Caco-2 (cell line): ENCODE data around the gene SERTM1. TPM values are rescaled to one million over a fixed set of nuclear protein-coding genes. Genes with fewer than 3 reads are reported as not detected.

Experiments
- BruUV-seq: library from RNA; stranded (reverse); fragments of 400-500 nt; replicated peaks from 2 replicates; lab custom pipeline; 2021; lab: Mats Ljungman, UMichigan
- CTCF ChIA-PET: fragments of 300-600 bp; sonication (Branson Sonifier 250); formaldehyde crosslinking; loops from one replicate; lab custom pipeline; 2022; ENCODE audit warnings: antibody characterized with exemption; lab: Charles Lee
- POLR2A ChIA-PET: fragments of 300-600 bp; sonication (Branson Sonifier 250); formaldehyde crosslinking; loops from one replicate; lab custom pipeline; 2022; ENCODE audit warnings: antibody characterized with exemption; lab: Charles Lee
- DNase-seq, 2 experiments: peaks; one replicate each; pipeline versions ENCODE4 v3.0.0 to v3.0.0-alpha.2; 2020 to 2022
- H3K27me3 ChIP-seq: replicated peaks from 2 replicates; pipeline ENCODE4 v1.6.0; 2011; ENCODE audit warnings: low read length; ENCODE audit not compliant: control insufficient read depth, insufficient read depth
- H3K36me3 ChIP-seq: 2 replicates; pipeline ENCODE4 v1.5.1; 2011; ENCODE audit warnings: low read length; ENCODE audit not compliant: control insufficient read depth, insufficient read depth
- H3K4me1 ChIP-seq: fragments of 250-450 bp; sonication (Bioruptor Pico); 2 replicates; pipeline ENCODE4 v1.5.1; 2020; ENCODE audit warnings: mild to moderate bottlenecking
- H3K4me3 ChIP-seq: 2 replicates; pipeline ENCODE4 v1.5.1; 2011; ENCODE audit warnings: low read depth, mild to moderate bottlenecking, control low read depth, low read length
- H3K9me3 ChIP-seq: fragments of 250-450 bp; sonication (Bioruptor Pico); 2 replicates; pipeline ENCODE4 v1.5.1; 2020; ENCODE audit warnings: mild to moderate bottlenecking, moderate library complexity
- H3K27ac Mint-ChIP-seq: one replicate; pipeline ENCODE4 v1.8.0; 2022; ENCODE audit warnings: mixed read lengths; ENCODE audit not compliant: unreplicated experiment
- H3K27me3 Mint-ChIP-seq: one replicate; pipeline ENCODE4 v1.8.0; 2022; ENCODE audit warnings: mixed read lengths; ENCODE audit not compliant: insufficient read depth, unreplicated experiment
- H3K36me3 Mint-ChIP-seq: one replicate; pipeline ENCODE4 v1.8.0; 2022; ENCODE audit warnings: mild to moderate bottlenecking, mixed read lengths; ENCODE audit not compliant: insufficient read depth, unreplicated experiment
- H3K4me1 Mint-ChIP-seq: one replicate; pipeline ENCODE4 v1.8.0; 2022; ENCODE audit warnings: low read depth, mixed read lengths; ENCODE audit not compliant: unreplicated experiment
- H3K4me3 Mint-ChIP-seq: one replicate; pipeline ENCODE4 v1.8.0; 2022; ENCODE audit warnings: mild to moderate bottlenecking, moderate library complexity, mixed read lengths; ENCODE audit not compliant: unreplicated experiment
- H3K9me3 Mint-ChIP-seq: one replicate; pipeline ENCODE4 v1.8.0; 2022; ENCODE audit warnings: mixed read lengths; ENCODE audit not compliant: unreplicated experiment
- CTCF ChIP-seq, 2 experiments: fragments of 200-600 bp in 1 of 2; IDR thresholded peaks; 1 replicate in 1 of 2; 2 replicates in 1 of 2; pipeline versions ENCODE4 v1.5.1 to v1.8.0; 2011 to 2022; ENCODE audit warnings: antibody characterized with exemption in 1 of 2, control low read depth in 1 of 2, inconsistent platforms in 1 of 2, low read depth in 1 of 2, low read length in 1 of 2, mild to moderate bottlenecking in 1 of 2, moderate library complexity in 1 of 2; ENCODE audit not compliant: insufficient read depth in 1 of 2, severe bottlenecking in 1 of 2, unreplicated experiment in 1 of 2
- intact Hi-C: fragments of 100-400 bp; cut with micrococcal nuclease; formaldehyde crosslinking; loops from one replicate; pipeline ENCODE4 v1.10.0; 2022; ENCODE audit not compliant: unreplicated experiment
- total RNA-seq: library from RNA; stranded (reverse); gene quantifications from 2 replicates; pipeline ENCODE4 v1.2.3, GENCODE V29; 2022

The SERTM1 gene
- total RNA-seq, 1 experiment from 2014 or later = not detected

DNA sequence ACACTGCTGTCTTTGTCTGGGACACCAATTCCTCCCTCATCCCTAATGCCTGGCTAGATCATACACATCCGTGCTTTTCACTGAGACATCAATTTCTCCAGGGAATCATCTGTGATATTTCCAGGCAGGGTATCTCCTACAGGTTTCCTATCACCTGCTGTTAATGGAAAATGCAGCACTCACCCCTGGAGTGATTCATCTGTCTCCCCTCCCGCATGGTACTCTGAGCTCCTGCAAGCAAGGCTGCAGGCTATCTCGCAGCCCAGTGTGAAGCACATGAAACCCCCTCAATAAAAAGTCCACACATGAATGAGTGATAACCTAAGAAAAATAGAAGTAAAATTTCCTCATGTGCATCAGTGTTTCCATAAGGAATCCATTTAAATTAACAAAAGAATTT, 38.5 kb downstream of the SERTM1 start:
- BruUV-seq = no TSS peak
- H3K4me1 Mint-ChIP-seq = no peaks in the 10 kb centered on the region
- Histone ChIP-seq H3K9me3 (no peaks in the 10 kb centered on the region), H3K36me3 (no peaks in the 10 kb centered on the region), H3K4me3 (no peak overlapping the region), H3K27me3 (peaks cover 3% of the 10 kb centered on the region), H3K4me1 (no peaks in the 10 kb centered on the region)
- no peak overlapping the region for H3K27ac Mint-ChIP-seq
- intact Hi-C loops = no loop called here
- POLR2A ChIA-PET = no interaction called here
- peaks cover 23% of the 10 kb centered on the region for H3K27me3 Mint-ChIP-seq
- no peak for TF ChIP-seq CTCF (IDR thresholded peaks at IDR 0.05; ENCODE audit: insufficient read depth in 1 of 2, low read depth in 1 of 2, low read length in 1 of 2, severe bottlenecking in 1 of 2, unreplicated experiment in 1 of 2)
- DNase-seq = no peak
- H3K9me3 Mint-ChIP-seq = no peaks in the 10 kb centered on the region
- no peaks in the 10 kb centered on the region for H3K36me3 Mint-ChIP-seq
- CTCF ChIA-PET = no interaction called here
- no peak overlapping the region for H3K4me3 Mint-ChIP-seq

- ChIA-PET POLR2A (no interaction called here), CTCF (no interaction called here)
- H3K4me3 ChIP-seq = no peak overlapping the region
- H3K9me3 ChIP-seq = no peaks in the 10 kb centered on the region
- Mint-ChIP-seq H3K4me1 (no peaks in the 10 kb centered on the region), H3K36me3 (no peaks in the 10 kb centered on the region), H3K4me3 (no peak overlapping the region), H3K27ac (no peak overlapping the region), H3K27me3 (peaks cover 23% of the 10 kb centered on the region), H3K9me3 (no peaks in the 10 kb centered on the region)
- TF ChIP-seq CTCF (IDR thresholded peaks at IDR 0.05; ENCODE audit: insufficient read depth in 1 of 2, low read depth in 1 of 2, low read length in 1 of 2, severe bottlenecking in 1 of 2, unreplicated experiment in 1 of 2) = no peak
- no peaks in the 10 kb centered on the region for H3K36me3 ChIP-seq
- no peak for DNase-seq
- BruUV-seq = no TSS peak
- peaks cover 3% of the 10 kb centered on the region for H3K27me3 ChIP-seq
- no peaks in the 10 kb centered on the region for H3K4me1 ChIP-seq
- intact Hi-C loops = no loop called here
These were observed 39.0 kb downstream of the SERTM1 start for GRCh38 chr13:36712770-36713169.

DNA sequence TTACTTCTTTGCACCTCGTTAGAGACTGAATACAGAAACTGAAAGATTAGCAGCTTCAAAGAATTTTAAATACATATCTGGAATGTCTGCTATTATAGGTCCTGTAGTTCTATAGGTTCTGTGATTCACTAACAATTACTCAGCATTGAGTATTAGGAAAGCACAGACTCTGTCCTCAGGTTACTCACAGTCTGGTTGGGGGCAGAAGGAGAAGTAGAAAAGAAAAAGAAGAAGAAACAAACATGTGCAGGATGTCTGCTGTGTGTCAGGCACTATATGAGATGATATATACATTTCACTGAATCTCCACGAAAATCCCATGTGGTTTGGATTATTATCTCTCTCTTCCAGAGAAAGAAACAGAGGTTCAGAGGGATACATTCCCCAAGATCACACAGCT, 40.1 kb downstream of the SERTM1 start:
- Histone ChIP-seq H3K4me1 (no peaks in the 10 kb centered on the region), H3K36me3 (no peaks in the 10 kb centered on the region), H3K9me3 (no peaks in the 10 kb centered on the region), H3K27me3 (peaks cover 3% of the 10 kb centered on the region), H3K4me3 (no peak overlapping the region)
- no peaks in the 10 kb centered on the region for H3K4me1 Mint-ChIP-seq
- DNase-seq = no peak
- H3K36me3 Mint-ChIP-seq = no peaks in the 10 kb centered on the region
- H3K27me3 Mint-ChIP-seq = peaks cover 29% of the 10 kb centered on the region
- H3K27ac Mint-ChIP-seq = no peak overlapping the region
- no peak overlapping the region for H3K4me3 Mint-ChIP-seq
- BruUV-seq = no TSS peak
- no peak for TF ChIP-seq CTCF (IDR thresholded peaks at IDR 0.05; ENCODE audit: insufficient read depth in 1 of 2, low read depth in 1 of 2, low read length in 1 of 2, severe bottlenecking in 1 of 2, unreplicated experiment in 1 of 2)
- ChIA-PET CTCF (no interaction called here), POLR2A (interaction anchor here (0.7 kb wide), 1 partner anchor 11 kb away, joined by 3 read pairs; no protein-coding TSS in a partner anchor)
- no peaks in the 10 kb centered on the region for H3K9me3 Mint-ChIP-seq
- intact Hi-C loops = no loop called here
